MV-4-11 (cell line): ENCODE results near the gene DLX1.
"Not testable (repeated sequence)": the region's sequence is repeated elsewhere in the genome, so short reads cannot be mapped to it uniquely, and the experiment has no call there.

Experiments
- DNase-seq: peaks from one replicate; lab custom pipeline; 2025; lab: John Stamatoyannopoulos, UW

Gene DLX1

GRCh38 chr2:172065111-172065510 is 20.2 kb upstream of the DLX1 start:
- peak; percentile 12 for DNase-seq

- no peak for DNase-seq
Measured at GRCh38 chr2:172066394-172066886, 18.9 kb upstream of the DLX1 start.

GRCh38 chr2:172067905-172068304 is 17.4 kb upstream of the DLX1 start:
- not testable (repeated sequence) for DNase-seq

- no peak for DNase-seq
Measured at GRCh38 chr2:172070936-172071335, 14.4 kb upstream of the DLX1 start.

- DNase-seq = no peak
Measured at GRCh38 chr2:172072303-172072702, 13.0 kb upstream of the DLX1 start.

- no peak for DNase-seq
Measured at GRCh38 chr2:172072706-172073105, 12.6 kb upstream of the DLX1 start.

- no peak for DNase-seq
Measured at GRCh38 chr2:172073518-172073917, 11.8 kb upstream of the DLX1 start.

- DNase-seq = no peak
Measured at GRCh38 chr2:172074254-172074653, 11.1 kb upstream of the DLX1 start.

GRCh38 chr2:172079416-172079815 is 5.9 kb upstream of the DLX1 start:
- DNase-seq = no peak

- DNase-seq = peak; percentile 55
Measured at GRCh38 chr2:172079838-172080640, 5.3 kb upstream of the DLX1 start.

GRCh38 chr2:172080641-172081220 is 4.6 kb upstream of the DLX1 start:
- no peak for DNase-seq

GRCh38 chr2:172081221-172082022 is 3.9 kb upstream of the DLX1 start:
- DNase-seq = no peak

- no peak for DNase-seq
Measured at GRCh38 chr2:172082105-172082943, 3.0 kb upstream of the DLX1 start.

GRCh38 chr2:172082944-172083627 is 2.2 kb upstream of the DLX1 start:
- DNase-seq = no peak

GRCh38 chr2:172083628-172084394 is 1.5 kb upstream of the DLX1 start:
- no peak for DNase-seq

- peak; percentile 65 for DNase-seq
Measured at GRCh38 chr2:172084395-172084644, 987 bp upstream of the DLX1 start.

- DNase-seq = peak; percentile 96
Measured at GRCh38 chr2:172084645-172085459, 455 bp upstream of the DLX1 start.

- DNase-seq = no peak
Measured at GRCh38 chr2:172086241-172087206, 1.2 kb downstream of the DLX1 start.
